Right atrium auricular region (tissue), 2 donors: ENCODE results near the gene THOC7. TPM values are rescaled to one million over a fixed set of nuclear protein-coding genes. Genes with fewer than 3 reads are reported as not detected.

ENCODE experiments used
- DNase-seq: peaks from one replicate; pipeline ENCODE4 v3.0.0-alpha.2; 2019; ENCODE audit warnings: low spot score
- H3K27ac ChIP-seq, 2 donors: fragments of 200-600 bp; sonication (generic); 1 replicate in 1 of 2; 2 replicates in 1 of 2; pipeline ENCODE4 v1.5.1; 2016 to 2019
- H3K27me3 ChIP-seq, 2 donors: fragments of 200-600 bp; sonication (generic); one replicate each; pipeline versions ENCODE4 v1.5.1 to v1.6.0; 2017 to 2019
- H3K36me3 ChIP-seq: fragments of 200-600 bp; sonication (generic); one replicate; pipeline ENCODE4 v1.5.1; 2016
- H3K4me1 ChIP-seq, 2 donors: fragments of 200-600 bp; sonication (generic); one replicate each; pipeline versions ENCODE4 v1.5.1 to v1.6.0; 2017 to 2019
- H3K4me3 ChIP-seq, 2 donors: fragments of 200-600 bp; sonication (generic); 1 replicate in 1 of 2; 2 replicates in 1 of 2; pipeline ENCODE4 v1.5.1; 2017 to 2019; ENCODE audit warnings: mild to moderate bottlenecking in 1 of 2, moderate library complexity in 1 of 2
- H3K9me3 ChIP-seq, 2 donors: fragments of 200-600 bp; sonication (generic); one replicate each; pipeline ENCODE4 v1.5.1; 2019
- total RNA-seq, 2 donors: library from RNA; depleted of rRNA; stranded (reverse); fragments of >200 nt; gene quantifications; one replicate each; pipeline ENCODE4 v1.1.0, GENCODE V29; 2016
- TF ChIP-seq, protein P1 (sequence below), 2 donors: fragments of 200-600 bp; sonication (generic); IDR thresholded peaks; one replicate each; pipeline ENCODE4 v1.5.1; 2019; ENCODE audit warnings: antibody characterized with exemption in 2 of 2

Gene THOC7
- total RNA-seq, 2 donors from 2014 or later = 55.1 to 63.6 TPM

DNA sequence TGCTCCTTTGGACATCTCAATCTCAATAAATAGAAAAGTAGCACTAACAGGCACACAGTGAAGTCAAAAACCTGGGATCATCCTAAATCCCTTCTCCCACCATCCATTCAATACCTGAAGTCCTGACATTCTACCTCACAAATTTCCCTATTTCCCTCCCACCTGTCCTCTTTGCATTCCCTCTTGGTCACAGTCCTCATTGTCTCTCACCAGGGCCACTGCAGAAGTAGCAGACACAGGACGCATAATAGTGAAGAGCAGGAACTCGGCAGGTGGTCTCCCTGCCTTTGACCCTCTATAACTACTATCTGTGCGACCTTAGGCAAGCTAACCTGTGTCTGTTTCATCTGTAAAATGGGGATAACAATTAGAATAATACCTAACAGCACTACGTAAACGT is 2.3 kb downstream of the THOC7 start:
- TF ChIP-seq, protein P1, sequence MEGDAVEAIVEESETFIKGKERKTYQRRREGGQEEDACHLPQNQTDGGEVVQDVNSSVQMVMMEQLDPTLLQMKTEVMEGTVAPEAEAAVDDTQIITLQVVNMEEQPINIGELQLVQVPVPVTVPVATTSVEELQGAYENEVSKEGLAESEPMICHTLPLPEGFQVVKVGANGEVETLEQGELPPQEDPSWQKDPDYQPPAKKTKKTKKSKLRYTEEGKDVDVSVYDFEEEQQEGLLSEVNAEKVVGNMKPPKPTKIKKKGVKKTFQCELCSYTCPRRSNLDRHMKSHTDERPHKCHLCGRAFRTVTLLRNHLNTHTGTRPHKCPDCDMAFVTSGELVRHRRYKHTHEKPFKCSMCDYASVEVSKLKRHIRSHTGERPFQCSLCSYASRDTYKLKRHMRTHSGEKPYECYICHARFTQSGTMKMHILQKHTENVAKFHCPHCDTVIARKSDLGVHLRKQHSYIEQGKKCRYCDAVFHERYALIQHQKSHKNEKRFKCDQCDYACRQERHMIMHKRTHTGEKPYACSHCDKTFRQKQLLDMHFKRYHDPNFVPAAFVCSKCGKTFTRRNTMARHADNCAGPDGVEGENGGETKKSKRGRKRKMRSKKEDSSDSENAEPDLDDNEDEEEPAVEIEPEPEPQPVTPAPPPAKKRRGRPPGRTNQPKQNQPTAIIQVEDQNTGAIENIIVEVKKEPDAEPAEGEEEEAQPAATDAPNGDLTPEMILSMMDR (IDR thresholded peaks at IDR 0.05) = no peak
- H3K4me3 ChIP-seq = no peak overlapping the region
- no peaks in the 10 kb centered on the region for H3K9me3 ChIP-seq
- H3K27ac ChIP-seq = no peak overlapping the region
- peaks cover 0 to 14% of the 10 kb centered on the region in 2 donors for H3K4me1 ChIP-seq
- no peak for DNase-seq
- no peaks in the 10 kb centered on the region for H3K36me3 ChIP-seq
- no peaks in the 10 kb centered on the region for H3K27me3 ChIP-seq

DNA sequence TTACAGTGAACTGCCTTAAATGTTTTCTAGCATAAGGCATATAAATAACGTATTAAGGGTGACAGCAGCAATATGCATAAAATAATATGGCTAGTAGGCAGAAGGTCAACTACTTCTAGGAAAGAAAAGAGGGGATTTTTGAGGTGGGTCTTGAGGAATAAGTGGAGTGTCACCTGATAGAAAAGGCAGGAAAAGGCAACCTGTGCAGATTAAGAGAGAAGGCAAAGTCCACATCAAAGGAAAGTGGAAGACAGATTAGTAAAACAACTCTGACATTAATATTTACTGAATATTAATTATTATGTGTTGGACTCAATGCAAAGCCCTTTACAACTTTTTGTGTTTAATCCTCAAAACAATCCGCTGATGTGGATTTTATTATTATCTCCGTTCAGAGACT is 2.8 kb downstream of the THOC7 start:
- H3K27me3 ChIP-seq = no peaks in the 10 kb centered on the region
- DNase-seq = no peak
- no peak overlapping the region for H3K27ac ChIP-seq

DNA sequence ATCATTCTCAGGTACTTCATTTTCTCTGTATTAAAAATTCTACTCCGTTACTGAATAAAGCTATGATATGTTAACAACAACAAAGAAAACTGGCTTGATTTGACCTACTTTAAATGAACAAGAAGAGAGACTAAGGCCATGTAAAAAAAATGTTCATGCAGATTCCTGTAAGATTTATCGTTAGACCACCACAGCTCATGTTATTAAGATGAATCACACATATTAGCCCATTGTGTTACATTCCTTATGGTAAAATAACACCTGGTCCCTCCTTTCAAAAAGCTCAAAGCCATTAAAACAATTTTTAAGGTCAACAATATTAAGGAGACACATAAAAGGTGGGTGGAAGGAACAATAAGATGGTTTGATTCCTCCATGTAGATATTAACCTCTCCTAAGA is 6.3 kb downstream of the THOC7 start:
- H3K36me3 ChIP-seq = no peaks in the 10 kb centered on the region
- no peaks in the 10 kb centered on the region for H3K9me3 ChIP-seq
- TF ChIP-seq, protein P1 (IDR thresholded peaks at IDR 0.05) = no peak
- peaks cover 0 to 2% of the 10 kb centered on the region in 2 donors for H3K4me1 ChIP-seq
- no peak for DNase-seq
- H3K27me3 ChIP-seq = no peaks in the 10 kb centered on the region
- H3K27ac ChIP-seq = no peak overlapping the region
- no peak overlapping the region for H3K4me3 ChIP-seq

More for the DNA sequence above, 2.8 kb downstream of the THOC7 start:
- Histone ChIP-seq H3K9me3 (no peaks in the 10 kb centered on the region), H3K4me1 (peaks cover 0 to 14% of the 10 kb centered on the region in 2 donors), H3K36me3 (no peaks in the 10 kb centered on the region), H3K4me3 (no peak overlapping the region)
- TF ChIP-seq, protein P1 (IDR thresholded peaks at IDR 0.05) = no peak

DNA sequence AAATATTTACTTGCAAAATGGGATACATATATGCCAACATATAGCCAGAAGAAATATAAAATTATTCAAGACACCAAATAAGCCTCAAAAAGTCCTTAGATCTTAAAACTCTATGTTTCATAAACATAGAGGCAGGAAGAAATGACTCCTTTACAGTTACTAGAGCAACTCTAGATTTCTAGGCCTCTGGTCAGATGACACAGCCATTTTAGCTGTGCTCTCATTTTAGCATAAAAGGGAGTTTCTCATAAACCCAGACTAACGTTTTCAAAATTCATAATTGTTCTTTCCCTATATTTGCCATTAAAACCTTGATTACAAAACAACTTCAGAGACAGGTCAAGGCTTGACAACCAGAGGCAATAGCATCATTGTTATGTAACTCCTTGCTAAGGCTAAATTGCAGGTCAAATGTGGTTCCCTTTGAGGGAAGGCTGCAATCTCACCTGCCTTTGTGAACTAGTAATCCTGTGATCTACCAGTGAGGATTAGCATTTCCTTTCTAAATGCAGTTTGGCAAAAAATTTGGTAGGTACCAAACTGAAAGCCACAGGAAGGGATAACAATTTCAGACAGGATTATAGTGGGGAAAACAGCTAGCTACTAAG is 8.2 kb downstream of the THOC7 start:
- H3K27me3 ChIP-seq = no peaks in the 10 kb centered on the region
- DNase-seq = no peak

DNA sequence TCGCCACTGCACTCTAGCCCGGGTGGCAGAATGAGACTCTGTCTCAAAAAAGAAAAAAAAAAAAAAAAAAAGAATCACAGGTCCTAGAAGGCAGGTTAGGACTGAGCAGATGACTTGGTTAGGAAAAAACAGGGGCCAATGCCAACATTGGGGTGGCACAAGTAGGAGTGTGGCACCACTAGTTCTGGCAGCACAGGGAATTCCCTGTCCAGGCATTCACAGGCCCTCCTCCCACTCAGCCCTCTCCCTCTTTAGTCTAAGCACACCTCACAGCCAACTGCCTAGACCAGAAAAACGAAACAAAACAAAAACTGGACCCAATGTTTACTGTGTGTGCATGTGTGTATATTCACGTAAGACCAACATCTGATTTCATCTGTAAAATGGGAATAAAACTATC is 10.5 kb downstream of the THOC7 start:
- no peak overlapping the region for H3K27ac ChIP-seq
- H3K36me3 ChIP-seq = no peaks in the 10 kb centered on the region
- H3K27me3 ChIP-seq = no peaks in the 10 kb centered on the region
- TF ChIP-seq, protein P1 (IDR thresholded peaks at IDR 0.05) = no peak
- no peaks in the 10 kb centered on the region for H3K4me1 ChIP-seq
- H3K4me3 ChIP-seq = no peak overlapping the region
- H3K9me3 ChIP-seq = no peaks in the 10 kb centered on the region
- DNase-seq = no peak

More for the DNA sequence above, 8.2 kb downstream of the THOC7 start:
- H3K36me3 ChIP-seq = no peaks in the 10 kb centered on the region
- H3K9me3 ChIP-seq = no peaks in the 10 kb centered on the region
- TF ChIP-seq, protein P1 (IDR thresholded peaks at IDR 0.05) = no peak
- no peak overlapping the region for H3K4me3 ChIP-seq
- H3K4me1 ChIP-seq = no peaks in the 10 kb centered on the region
- H3K27ac ChIP-seq = no peak overlapping the region

DNA sequence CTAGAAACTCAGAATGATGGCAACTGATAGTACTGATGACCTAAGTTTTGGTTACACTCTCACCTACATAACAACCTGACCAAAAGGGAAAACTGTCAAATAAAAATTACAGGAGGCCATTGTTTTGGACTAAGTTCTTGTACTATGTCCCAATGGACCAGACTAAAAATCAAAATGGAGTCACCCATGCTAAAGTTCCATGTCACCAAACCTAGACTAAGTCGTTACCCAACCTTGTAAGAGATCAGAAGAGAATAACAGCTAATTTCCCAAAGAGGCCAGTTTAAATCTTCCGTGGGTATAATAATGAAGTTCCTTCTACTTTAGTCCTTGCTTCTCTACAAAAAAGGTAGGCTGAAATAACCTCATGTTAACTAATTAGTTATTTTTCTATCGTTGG is 12.3 kb downstream of the THOC7 start:
- Histone ChIP-seq H3K36me3 (no peaks in the 10 kb centered on the region), H3K9me3 (no peaks in the 10 kb centered on the region), H3K4me1 (no peaks in the 10 kb centered on the region), H3K4me3 (no peak overlapping the region), H3K27ac (no peak overlapping the region), H3K27me3 (no peaks in the 10 kb centered on the region)
- TF ChIP-seq, protein P1 (IDR thresholded peaks at IDR 0.05) = no peak
- DNase-seq = no peak
